HCT116 (cell line): ENCODE measurements around the gene SAMD4B. TPM values are rescaled to one million over a fixed set of nuclear protein-coding genes. Genes with fewer than 3 reads are reported as not detected.

Experiments used
- ATAC-seq: fragments of 200-7000 bp; cut with Tn5 transposase; 2 replicates; pipeline ENCODE4 v1.9.1; 2020; ENCODE audit warnings: mild to moderate bottlenecking, moderate library complexity
- BruUV-seq: library from RNA; stranded (reverse); fragments of 400-500 nt; replicated peaks from 2 replicates; lab custom pipeline; 2021; lab: Mats Ljungman, UMichigan
- CTCF ChIA-PET: fragments of 300-600 bp; sonication (Branson Sonifier 250); formaldehyde crosslinking; loops from one replicate; lab custom pipeline; 2021; ENCODE audit warnings: antibody characterized with exemption; lab: Charles Lee
- POLR2A ChIA-PET: fragments of 300-600, 350-600 bp; sonication (Branson Sonifier 250); formaldehyde crosslinking; loops from one replicate; lab custom pipeline; 2021; ENCODE audit warnings: antibody characterized with exemption; lab: Charles Lee
- RAD21 ChIA-PET, 2 experiments: fragments of 300-600 bp; sonication (Branson Sonifier 250); formaldehyde crosslinking; loops; one replicate each; lab custom pipeline; 2023; ENCODE audit warnings: low total read pairs in 2 of 2; ENCODE audit not compliant: uncharacterized antibody in 2 of 2, unreplicated experiment in 2 of 2, low non-redundant PET in 1 of 2; lab: Charles Lee
- DNase-seq: peaks from one replicate; pipeline ENCODE4 v3.0.0-alpha.2; 2010; ENCODE audit warnings: low read depth, low spot score
- H2AFZ ChIP-seq: fragments of 200-600 bp; shearing (Covaris generic), sonication (generic); 2 replicates; pipeline ENCODE4 v1.6.1; 2017; ENCODE audit warnings: low read depth, mixed run types, mixed read lengths, antibody characterized with exemption, low read length; ENCODE audit not compliant: poor library complexity, severe bottlenecking
- H3K27ac ChIP-seq: 2 replicates; pipeline ENCODE4 v1.5.1; 2012; ENCODE audit warnings: low read depth, low read length
- H3K27me3 ChIP-seq: fragments of 200-600 bp; sonication (generic); 2 replicates; pipeline ENCODE4 v1.6.1; 2016; ENCODE audit warnings: mixed run types, low read length, mixed read lengths; ENCODE audit not compliant: insufficient read depth
- H3K36me3 ChIP-seq, 2 experiments: fragments of 200-500 bp in 1 of 2; fragments of 200-600 bp in 1 of 2; sonication (Bioruptor generic) in 1 of 2; sonication (generic) in 1 of 2; 2 replicates each; pipeline versions ENCODE4 v1.5.1 to v1.6.1; 2014 to 2016; ENCODE audit warnings: low read length in 2 of 2, inconsistent platforms in 1 of 2, mixed read lengths in 1 of 2, mixed run types in 1 of 2; ENCODE audit not compliant: insufficient read depth in 2 of 2, control insufficient read depth in 1 of 2
- H3K4me1 ChIP-seq, 2 experiments: fragments of 200-600 bp in 1 of 2; sonication (generic) in 1 of 2; 2 replicates each; pipeline versions ENCODE4 v1.5.1 to v1.6.1; 2012 to 2017; ENCODE audit warnings: low read length in 2 of 2, inconsistent platforms in 1 of 2, mild to moderate bottlenecking in 1 of 2, mixed read lengths in 1 of 2, mixed run types in 1 of 2, moderate library complexity in 1 of 2; ENCODE audit not compliant: insufficient read depth in 2 of 2, control insufficient read depth in 1 of 2
- H3K4me2 ChIP-seq: fragments of 200-600 bp; sonication (generic); 2 replicates; pipeline ENCODE4 v1.6.1; 2017; ENCODE audit warnings: mixed run types, low read length, mixed read lengths
- H3K4me3 ChIP-seq, 2 experiments: fragments of 200-600 bp in 1 of 2; sonication (generic) in 1 of 2; replicated peaks in 1 of 2; 2 replicates each; pipeline ENCODE4 v1.5.1; 2011 to 2016; ENCODE audit warnings: low read length in 2 of 2, control low read depth in 1 of 2, low read depth in 1 of 2, mild to moderate bottlenecking in 1 of 2, mixed read lengths in 1 of 2, mixed run types in 1 of 2
- H3K79me2 ChIP-seq: fragments of 200-600 bp; sonication (generic); 2 replicates; pipeline ENCODE4 v1.6.1; 2017; ENCODE audit warnings: mild to moderate bottlenecking, mixed run types, low read length, moderate library complexity, mixed read lengths; ENCODE audit not compliant: insufficient read depth
- H3K9ac ChIP-seq: fragments of 200-600 bp; sonication (generic); 2 replicates; pipeline ENCODE4 v1.6.1; 2016; ENCODE audit warnings: low read length, mixed read lengths
- H3K9me2 ChIP-seq: fragments of 200-600 bp; sonication (generic), shearing (Covaris generic); 2 replicates; pipeline ENCODE4 v1.6.1; 2017; ENCODE audit warnings: mixed run types, mild to moderate bottlenecking, moderate library complexity; ENCODE audit not compliant: insufficient read depth
- H3K9me3 ChIP-seq, 2 experiments: fragments of 200-500 bp in 1 of 2; fragments of 200-600 bp in 1 of 2; sonication (Bioruptor generic) in 1 of 2; sonication (generic) in 1 of 2; 2 replicates each; pipeline ENCODE4 v1.6.1; 2014 to 2017; ENCODE audit warnings: low read length in 2 of 2, mixed read lengths in 2 of 2, inconsistent platforms in 1 of 2, low read depth in 1 of 2, mild to moderate bottlenecking in 1 of 2, mixed run types in 1 of 2, moderate library complexity in 1 of 2; ENCODE audit not compliant: control insufficient read depth in 1 of 2, insufficient read depth in 1 of 2
- H4K20me1 ChIP-seq: fragments of 200-600 bp; sonication (generic), shearing (Covaris generic); 2 replicates; pipeline ENCODE4 v1.6.1; 2017; ENCODE audit warnings: mixed run types, mild to moderate bottlenecking, moderate library complexity; ENCODE audit not compliant: insufficient read depth
- ATF3 ChIP-seq: IDR thresholded peaks from 2 replicates; pipeline ENCODE4 v1.6.1; 2012
- CEBPB ChIP-seq: IDR thresholded peaks from 2 replicates; pipeline ENCODE4 v1.6.1; 2012; ENCODE audit warnings: low read depth
- CTCF ChIP-seq, 3 experiments: fragments of 200-600 bp in 1 of 3; sonication (generic) in 1 of 3; IDR thresholded peaks in 2 of 3; conservative IDR thresholded peaks in 1 of 3; 2 replicates each; pipeline ENCODE4 v1.5.1; 2012 to 2017; ENCODE audit warnings: low read depth in 2 of 3, low read length in 2 of 3, antibody characterized with exemption in 1 of 3, borderline replicate concordance in 1 of 3, control low read depth in 1 of 3, mild to moderate bottlenecking in 1 of 3, mixed read lengths in 1 of 3, mixed run types in 1 of 3, moderate library complexity in 1 of 3; ENCODE audit not compliant: insufficient read depth in 1 of 3
- EGR1 ChIP-seq: IDR thresholded peaks from 2 replicates; pipeline ENCODE4 v1.6.1; 2012; ENCODE audit warnings: low read depth
- ELF1 ChIP-seq: IDR thresholded peaks from 2 replicates; pipeline ENCODE4 v1.6.1; 2012; ENCODE audit warnings: low read depth, borderline replicate concordance
- EZH2 ChIP-seq: fragments of 200-600 bp; sonication (generic); IDR thresholded peaks from 2 replicates; pipeline ENCODE4 v1.6.1; 2017; ENCODE audit warnings: antibody characterized with exemption, mixed run types
- FOSL1 ChIP-seq: IDR thresholded peaks from 2 replicates; pipeline ENCODE4 v1.6.1; 2012; ENCODE audit warnings: low read depth
- MAX ChIP-seq: IDR thresholded peaks from 2 replicates; pipeline ENCODE4 v1.6.1; 2012
- RAD21 ChIP-seq: IDR thresholded peaks from 2 replicates; pipeline ENCODE4 v1.6.1; 2012; ENCODE audit warnings: low read depth, mild to moderate bottlenecking
- SP1 ChIP-seq: IDR thresholded peaks from 2 replicates; pipeline ENCODE4 v1.6.1; 2012; ENCODE audit warnings: low read depth
- YY1 ChIP-seq: IDR thresholded peaks from 2 replicates; pipeline ENCODE4 v1.6.1; 2011; ENCODE audit warnings: low read length, low read depth, moderate library complexity, mild to moderate bottlenecking; ENCODE audit not compliant: insufficient replicate concordance; ENCODE audit errors: extremely low read depth
- ZBTB33 ChIP-seq: IDR thresholded peaks from 2 replicates; pipeline ENCODE4 v1.6.1; 2011; ENCODE audit warnings: mild to moderate bottlenecking, low read length, moderate library complexity; ENCODE audit not compliant: insufficient replicate concordance; ENCODE audit errors: extremely low read depth
- intact Hi-C: fragments of 100-400 bp; cut with micrococcal nuclease; formaldehyde crosslinking; loops from 2 replicates; pipeline ENCODE4 v1.10.0; 2022
- total RNA-seq: library from RNA; stranded (reverse); gene quantifications from one replicate; pipeline ENCODE4 v1.2.1, GENCODE V29; 2021; ENCODE audit not compliant: unreplicated experiment

SAMD4B gene
- total RNA-seq, 1 experiment from 2014 or later: 127 TPM

GRCh38 chr19:39401549-39402345 is 59.5 kb downstream of the SAMD4B start:
- H3K9me3 ChIP-seq: no peaks in the 10 kb centered on the region
- H3K36me3 ChIP-seq: no peaks in the 10 kb centered on the region
- H3K4me3 ChIP-seq: peak overlapping the region; percentile 43 to 56
- H3K9ac ChIP-seq: peak overlapping the region; percentile 97
- H3K27me3 ChIP-seq: no peaks in the 10 kb centered on the region
- peak overlapping the region; percentile 92 for H3K4me2 ChIP-seq
- ChIA-PET RAD21 (interaction anchor here in 1 of 2 experiments (1.4 kb wide), 1 partner anchor 10 kb away, joined by 4 read pairs; no protein-coding TSS in a partner anchor), CTCF (interaction anchor here (0.9 to 1.0 kb wide), 2 partner anchors 10 kb away, joined by 3 to 4 read pairs; partner anchors contain the start of genes MED29 and PAF1), POLR2A (interaction anchor here (1.0 to 3.8 kb wide), 6 partner anchors 8 to 34 kb away, joined by 3 to 26 read pairs (median 6); partner anchors contain the start of genes MED29, PAF1 and RPS16)
- ATAC-seq (peak; percentile 18), DNase-seq (peak; percentile 78)
- intact Hi-C loops: loop anchor here (1.0 kb wide), 1 partner anchor 10 kb away; no protein-coding TSS in a partner anchor
- H3K27ac ChIP-seq: peak overlapping the region; percentile 99
- H3K4me1 ChIP-seq: peaks cover 57 to 96% of the 10 kb centered on the region in 2 experiments
- H3K9me2 ChIP-seq: no peaks in the 10 kb centered on the region
- peaks cover 15% of the 10 kb centered on the region for H3K79me2 ChIP-seq
- H4K20me1 ChIP-seq: no peaks in the 10 kb centered on the region
- no peak for TF ChIP-seq YY1
- no peak for TF ChIP-seq SP1
- TF ChIP-seq FOSL1: no peak
- no peak for TF ChIP-seq CEBPB
- no peak for TF ChIP-seq EGR1
- no peak for TF ChIP-seq EZH2
- TF ChIP-seq ELF1: no peak
- TF ChIP-seq RAD21: no peak
- no peak for TF ChIP-seq ZBTB33
- no peak for TF ChIP-seq MAX
- no peak for TF ChIP-seq CTCF (IDR thresholded peaks at IDR 0.05 in 2 of 3, conservative IDR thresholded peaks at IDR 0.05 in 1 of 3; ENCODE audit: borderline replicate concordance in 1 of 3, insufficient read depth in 1 of 3, low read depth in 2 of 3, low read length in 2 of 3)
- no peak for TF ChIP-seq ATF3
- TSS peak; percentile 27 for BruUV-seq
- no peak overlapping the region for H2AFZ ChIP-seq
